ENCODE results near the gene DENND1A. TPM values are rescaled to one million over a fixed set of nuclear protein-coding genes. Genes with fewer than 3 reads are reported as not detected.

DENND1A gene
- total and polyA plus RNA-seq, 2 experiments from 2014 or later, result 13.1 to 14.5 TPM

DNA sequence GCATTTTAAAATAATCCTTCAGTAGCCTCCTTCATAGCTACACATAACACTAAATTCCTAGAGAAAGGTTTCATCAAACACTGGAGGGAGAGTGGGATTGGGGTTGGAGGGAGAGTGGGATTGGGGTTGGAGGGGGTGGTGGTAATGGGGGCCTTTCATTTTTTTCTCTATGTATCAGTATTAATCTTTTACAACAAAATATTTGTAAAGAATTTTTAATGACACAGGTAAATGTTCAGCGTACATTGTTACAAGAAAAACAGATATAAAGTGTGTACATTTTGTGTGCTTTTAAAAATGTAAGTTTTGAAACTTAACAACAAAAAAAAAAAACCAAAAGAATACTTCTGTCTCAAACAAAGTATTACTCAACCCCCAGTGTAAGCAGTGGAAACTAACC is 266.4 kb downstream of the DENND1A start:
- DNase-seq (ENCODE audit: low read depth in 1 of 2, low spot score in 1 of 2), result no peak
- no peaks in the 10 kb centered on the region for H3K9me3 ChIP-seq (ENCODE audit: low read depth)
- no peak overlapping the region for H3K4me3 ChIP-seq
- H3K27ac ChIP-seq, result no peak overlapping the region
- peaks cover 24% of the 10 kb centered on the region for H3K4me1 ChIP-seq (ENCODE audit: low read depth)
- H3K36me3 ChIP-seq, result no peaks in the 10 kb centered on the region
- TF ChIP-seq, protein P1, sequence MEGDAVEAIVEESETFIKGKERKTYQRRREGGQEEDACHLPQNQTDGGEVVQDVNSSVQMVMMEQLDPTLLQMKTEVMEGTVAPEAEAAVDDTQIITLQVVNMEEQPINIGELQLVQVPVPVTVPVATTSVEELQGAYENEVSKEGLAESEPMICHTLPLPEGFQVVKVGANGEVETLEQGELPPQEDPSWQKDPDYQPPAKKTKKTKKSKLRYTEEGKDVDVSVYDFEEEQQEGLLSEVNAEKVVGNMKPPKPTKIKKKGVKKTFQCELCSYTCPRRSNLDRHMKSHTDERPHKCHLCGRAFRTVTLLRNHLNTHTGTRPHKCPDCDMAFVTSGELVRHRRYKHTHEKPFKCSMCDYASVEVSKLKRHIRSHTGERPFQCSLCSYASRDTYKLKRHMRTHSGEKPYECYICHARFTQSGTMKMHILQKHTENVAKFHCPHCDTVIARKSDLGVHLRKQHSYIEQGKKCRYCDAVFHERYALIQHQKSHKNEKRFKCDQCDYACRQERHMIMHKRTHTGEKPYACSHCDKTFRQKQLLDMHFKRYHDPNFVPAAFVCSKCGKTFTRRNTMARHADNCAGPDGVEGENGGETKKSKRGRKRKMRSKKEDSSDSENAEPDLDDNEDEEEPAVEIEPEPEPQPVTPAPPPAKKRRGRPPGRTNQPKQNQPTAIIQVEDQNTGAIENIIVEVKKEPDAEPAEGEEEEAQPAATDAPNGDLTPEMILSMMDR (IDR thresholded peaks at IDR 0.05; ENCODE audit: low read depth, low read length), result no peak
- H3K27me3 ChIP-seq, result no peaks in the 10 kb centered on the region

GRCh38 chr9:123662057-123662776 is 267.7 kb downstream of the DENND1A start:
- no peak for DNase-seq (ENCODE audit: low read depth in 1 of 2, low spot score in 1 of 2)
- H3K36me3 ChIP-seq, result no peaks in the 10 kb centered on the region
- TF ChIP-seq, protein P1 (IDR thresholded peaks at IDR 0.05; ENCODE audit: low read depth, low read length), result no peak
- no peak overlapping the region for H3K27ac ChIP-seq
- peaks cover 24% of the 10 kb centered on the region for H3K4me1 ChIP-seq (ENCODE audit: low read depth)
- no peaks in the 10 kb centered on the region for H3K27me3 ChIP-seq
- H3K9me3 ChIP-seq (ENCODE audit: low read depth), result no peaks in the 10 kb centered on the region
- no peak overlapping the region for H3K4me3 ChIP-seq

GRCh38 chr9:123660691-123661466 is 269.0 kb downstream of the DENND1A start:
- no peak for DNase-seq (ENCODE audit: low read depth in 1 of 2, low spot score in 1 of 2)
- Histone ChIP-seq H3K36me3 (no peaks in the 10 kb centered on the region), H3K9me3 (ENCODE audit: low read depth) (no peaks in the 10 kb centered on the region), H3K27ac (no peak overlapping the region), H3K4me3 (no peak overlapping the region), H3K27me3 (no peaks in the 10 kb centered on the region), H3K4me1 (ENCODE audit: low read depth) (peaks cover 28% of the 10 kb centered on the region)
- TF ChIP-seq, protein P1 (IDR thresholded peaks at IDR 0.05; ENCODE audit: low read depth, low read length), result no peak

DNA sequence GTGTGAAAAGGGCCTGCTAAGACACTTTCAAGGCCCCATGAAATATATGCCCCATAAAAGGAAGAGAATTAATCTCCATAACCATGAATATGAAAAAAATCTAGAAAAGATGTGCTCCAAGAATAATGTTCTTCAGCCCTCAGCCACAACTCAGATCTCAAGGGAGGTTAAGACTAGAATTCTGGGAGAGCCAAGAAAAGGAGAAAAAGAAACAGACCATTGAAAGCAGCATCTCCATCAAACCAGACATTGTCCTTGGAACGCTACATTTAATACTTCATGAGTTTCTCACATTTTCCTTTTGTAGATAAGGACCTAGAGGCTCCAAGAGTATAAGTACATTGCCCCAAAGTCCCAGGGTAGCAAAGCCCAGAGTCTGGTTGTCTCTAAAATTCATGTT is 270.6 kb downstream of the DENND1A start:
- Histone ChIP-seq H3K4me3 (no peak overlapping the region), H3K36me3 (no peaks in the 10 kb centered on the region), H3K9me3 (ENCODE audit: low read depth) (no peaks in the 10 kb centered on the region), H3K27ac (no peak overlapping the region), H3K4me1 (ENCODE audit: low read depth) (peaks cover 30% of the 10 kb centered on the region), H3K27me3 (no peaks in the 10 kb centered on the region)
- DNase-seq (ENCODE audit: low read depth in 1 of 2, low spot score in 1 of 2), result no peak
- TF ChIP-seq, protein P1 (IDR thresholded peaks at IDR 0.05; ENCODE audit: low read depth, low read length), result no peak

DNA sequence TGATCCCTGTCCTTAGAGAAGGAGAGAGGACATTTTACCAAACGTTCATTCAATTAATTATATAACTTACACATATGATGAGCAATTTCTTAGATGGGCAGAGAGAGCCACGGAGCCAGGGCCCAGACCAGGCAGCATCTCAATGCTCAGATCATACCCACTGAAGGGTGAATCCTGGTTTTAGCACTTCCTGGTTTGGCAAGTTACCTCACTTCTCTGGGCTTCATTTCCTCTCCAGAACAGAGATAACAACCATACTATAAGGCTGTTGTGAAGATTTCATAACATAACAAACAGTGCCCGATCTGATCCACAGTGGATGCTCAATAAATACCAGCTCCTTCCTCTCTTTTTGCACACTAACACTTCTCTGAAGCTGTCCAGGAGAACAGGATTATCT is 271.1 kb downstream of the DENND1A start:
- no peak overlapping the region for H3K27ac ChIP-seq
- TF ChIP-seq, protein P1 (IDR thresholded peaks at IDR 0.05; ENCODE audit: low read depth, low read length), result no peak
- no peak overlapping the region for H3K4me3 ChIP-seq
- peak in 1 of 2 donors; percentile 36 for DNase-seq (ENCODE audit: low read depth in 1 of 2, low spot score in 1 of 2)
- H3K4me1 ChIP-seq (ENCODE audit: low read depth), result peaks cover 30% of the 10 kb centered on the region
- H3K36me3 ChIP-seq, result no peaks in the 10 kb centered on the region
- H3K27me3 ChIP-seq, result no peaks in the 10 kb centered on the region
- no peaks in the 10 kb centered on the region for H3K9me3 ChIP-seq (ENCODE audit: low read depth)
